AG09319 (cell line): ENCODE data around the gene MITF.

Experiments used
- DNase-seq: peaks from one replicate; pipeline ENCODE4 v3.0.0-alpha.2; 2010; ENCODE audit warnings: low read depth; ENCODE audit errors: extremely low read depth
- TF ChIP-seq, protein P1 (sequence below): IDR thresholded peaks from 2 replicates; pipeline ENCODE4 v1.5.1; 2011; ENCODE audit warnings: low read depth, mild to moderate bottlenecking, inconsistent platforms, low read length, moderate library complexity

MITF gene

DNA sequence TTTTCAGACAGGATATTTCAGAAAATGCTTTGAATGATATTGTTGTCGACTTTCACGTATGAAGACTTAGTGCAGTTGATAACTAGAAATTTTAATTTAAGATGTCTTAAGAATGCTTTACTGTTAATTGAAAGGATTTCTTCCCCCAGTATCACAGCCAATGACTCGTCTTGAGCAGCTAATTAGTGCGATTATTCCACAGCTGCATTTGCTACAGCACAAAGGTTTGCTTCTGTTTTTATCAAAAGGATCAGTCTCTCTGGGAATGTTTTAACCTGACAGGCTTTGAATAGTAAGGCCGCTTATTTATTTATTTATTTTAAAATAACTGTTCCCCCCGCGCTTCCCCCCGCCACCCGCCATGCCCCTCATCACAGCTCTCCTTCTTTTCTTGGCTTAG is 136.8 kb downstream of the MITF start:
- TF ChIP-seq, protein P1, sequence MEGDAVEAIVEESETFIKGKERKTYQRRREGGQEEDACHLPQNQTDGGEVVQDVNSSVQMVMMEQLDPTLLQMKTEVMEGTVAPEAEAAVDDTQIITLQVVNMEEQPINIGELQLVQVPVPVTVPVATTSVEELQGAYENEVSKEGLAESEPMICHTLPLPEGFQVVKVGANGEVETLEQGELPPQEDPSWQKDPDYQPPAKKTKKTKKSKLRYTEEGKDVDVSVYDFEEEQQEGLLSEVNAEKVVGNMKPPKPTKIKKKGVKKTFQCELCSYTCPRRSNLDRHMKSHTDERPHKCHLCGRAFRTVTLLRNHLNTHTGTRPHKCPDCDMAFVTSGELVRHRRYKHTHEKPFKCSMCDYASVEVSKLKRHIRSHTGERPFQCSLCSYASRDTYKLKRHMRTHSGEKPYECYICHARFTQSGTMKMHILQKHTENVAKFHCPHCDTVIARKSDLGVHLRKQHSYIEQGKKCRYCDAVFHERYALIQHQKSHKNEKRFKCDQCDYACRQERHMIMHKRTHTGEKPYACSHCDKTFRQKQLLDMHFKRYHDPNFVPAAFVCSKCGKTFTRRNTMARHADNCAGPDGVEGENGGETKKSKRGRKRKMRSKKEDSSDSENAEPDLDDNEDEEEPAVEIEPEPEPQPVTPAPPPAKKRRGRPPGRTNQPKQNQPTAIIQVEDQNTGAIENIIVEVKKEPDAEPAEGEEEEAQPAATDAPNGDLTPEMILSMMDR, result no peak
- DNase-seq, result no peak

DNA sequence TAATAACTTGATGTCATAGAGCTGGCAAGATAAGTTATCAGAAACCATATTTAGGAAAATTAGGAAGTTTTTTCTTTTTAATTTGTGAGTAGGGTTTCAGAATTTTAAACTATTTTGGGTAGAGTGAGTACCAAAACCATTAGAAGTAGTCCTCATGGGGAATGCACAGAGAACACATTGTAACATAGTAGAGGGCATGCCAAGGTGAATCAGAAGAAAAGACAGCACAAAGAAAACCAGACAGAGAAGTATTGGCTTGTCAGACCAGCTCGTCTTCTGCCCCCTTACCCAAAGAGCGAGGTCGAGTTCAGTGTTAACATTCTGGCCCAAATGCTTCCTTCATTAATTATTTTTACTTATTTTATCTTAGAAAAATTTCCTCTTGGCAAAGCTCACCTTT is 139.0 kb downstream of the MITF start:
- DNase-seq, result no peak
- TF ChIP-seq, protein P1, result no peak

DNA sequence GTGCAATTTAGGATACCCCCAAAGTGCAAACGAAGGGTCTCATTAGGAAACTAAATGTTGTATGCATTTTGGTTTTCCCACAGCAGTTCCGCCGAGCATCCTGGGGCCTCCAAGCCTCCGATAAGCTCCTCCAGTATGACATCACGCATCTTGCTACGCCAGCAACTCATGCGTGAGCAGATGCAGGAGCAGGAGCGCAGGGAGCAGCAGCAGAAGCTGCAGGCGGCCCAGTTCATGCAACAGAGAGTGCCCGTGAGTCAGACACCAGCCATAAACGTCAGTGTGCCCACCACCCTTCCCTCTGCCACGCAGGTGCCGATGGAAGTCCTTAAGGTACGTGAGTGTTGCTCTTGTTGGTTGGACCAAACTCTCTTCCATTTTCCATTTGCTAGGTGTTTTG is 139.8 kb downstream of the MITF start:
- TF ChIP-seq, protein P1, result no peak
- no peak for DNase-seq

DNA sequence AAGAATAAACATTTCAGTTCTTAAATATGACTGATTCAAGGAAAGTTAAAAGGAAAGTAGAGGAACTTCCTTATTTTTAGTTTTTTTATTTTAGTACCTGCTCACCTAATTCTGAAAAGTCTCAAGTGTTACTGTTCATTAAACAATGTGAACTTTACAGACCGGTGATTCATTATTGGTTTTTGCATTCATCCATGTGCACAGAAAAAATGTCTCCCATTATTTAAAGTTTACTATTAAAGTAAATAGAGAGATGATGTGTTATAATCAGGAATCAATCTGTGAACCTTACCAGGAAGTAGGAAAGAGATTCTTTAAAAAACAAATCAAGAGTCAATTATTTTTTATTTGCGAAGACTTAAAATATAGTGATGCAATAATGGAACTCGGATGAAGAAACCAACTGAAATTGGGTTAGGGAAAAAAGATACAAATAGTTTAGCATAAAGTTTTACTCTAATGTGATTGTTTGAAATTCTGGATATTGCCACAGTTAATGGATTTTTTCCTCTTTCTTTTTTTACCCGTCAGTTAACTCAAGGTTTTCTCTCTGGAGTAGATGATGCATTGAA is 140.9 kb downstream of the MITF start:
- TF ChIP-seq, protein P1, result no peak
- DNase-seq, result no peak

DNA sequence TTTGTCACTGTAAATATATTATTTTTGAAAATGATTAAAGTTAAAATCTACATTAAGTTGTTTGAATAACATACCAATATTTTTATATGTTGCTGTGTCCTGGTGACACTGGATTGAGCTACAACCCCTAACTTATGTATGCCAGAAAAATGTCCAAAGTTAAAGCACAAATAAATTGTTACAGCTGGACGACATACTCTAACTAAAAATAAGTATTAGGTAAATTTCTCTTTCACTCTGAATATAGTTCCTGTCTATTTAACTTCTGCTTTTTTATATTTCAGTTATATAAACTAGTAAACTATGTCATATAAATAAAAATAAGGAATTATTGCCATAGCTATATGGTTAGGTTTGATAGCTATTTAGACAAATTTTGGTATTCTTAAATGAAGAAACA is 141.8 kb downstream of the MITF start:
- no peak for DNase-seq
- TF ChIP-seq, protein P1, result no peak

DNA sequence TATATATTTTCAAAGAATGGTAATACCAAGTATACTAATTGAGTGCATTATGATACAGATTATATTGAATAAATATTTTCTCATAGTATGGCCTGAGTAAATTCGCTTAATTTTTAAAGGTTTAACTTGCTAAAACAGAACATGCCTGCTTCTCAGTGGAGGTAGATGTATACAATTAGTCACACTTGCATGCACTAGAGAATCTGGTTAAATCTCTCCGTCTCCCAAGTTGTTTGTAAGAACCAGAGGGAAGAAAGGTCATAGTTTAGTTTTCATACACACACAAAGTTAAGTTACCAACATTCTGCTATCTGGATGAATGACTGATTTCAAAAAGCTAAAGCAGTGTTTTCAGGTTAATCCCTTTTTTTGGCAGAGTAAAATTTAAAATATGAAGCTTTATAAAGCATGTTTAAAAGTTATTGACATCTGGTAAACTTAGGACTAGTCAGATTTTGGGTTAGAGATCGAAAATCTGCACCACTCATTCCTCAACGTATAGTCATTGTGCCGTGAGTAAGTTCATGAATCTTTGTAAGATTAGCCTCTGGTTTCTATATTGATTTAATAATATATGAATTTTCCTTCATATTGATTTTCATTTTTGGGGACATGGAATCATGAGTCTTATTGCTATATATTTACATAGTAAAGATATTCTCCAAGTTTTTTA is 142.6 kb downstream of the MITF start:
- no peak for DNase-seq
- TF ChIP-seq, protein P1, result no peak

DNA sequence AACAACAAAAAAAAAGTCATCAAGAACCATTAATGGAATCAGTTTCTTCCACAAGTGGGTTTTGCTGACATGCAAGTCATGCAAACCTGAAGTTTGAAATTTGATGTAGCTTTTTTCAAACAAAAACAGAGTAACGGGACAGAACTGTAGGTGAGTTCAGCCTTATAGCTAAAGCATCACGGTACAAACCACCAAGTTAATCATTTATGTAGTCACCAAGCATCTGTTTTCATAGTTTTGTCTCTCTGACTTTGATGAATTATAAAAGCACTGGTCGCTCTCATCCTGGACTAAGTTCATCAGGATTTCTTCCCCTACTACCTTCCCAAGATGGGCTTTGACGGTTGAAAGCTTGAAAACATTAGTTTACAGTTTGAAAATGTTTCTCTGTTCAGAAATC is 143.3 kb downstream of the MITF start:
- TF ChIP-seq, protein P1, result no peak
- DNase-seq, result no peak
